Fibroblast of gingiva (primary cell): ENCODE results near the gene S100A4.
A peak's percentile ranks its signal among the peaks of the same experiment; 100 is the strongest.

ENCODE experiments used
- DNase-seq: peaks from one replicate; pipeline ENCODE4 v3.0.0-alpha.2; 2011; ENCODE audit warnings: low read depth

S100A4 gene

GRCh38 chr1:153547560-153548551, 2.2 kb upstream of the S100A4 start:
- no peak for DNase-seq

DNA sequence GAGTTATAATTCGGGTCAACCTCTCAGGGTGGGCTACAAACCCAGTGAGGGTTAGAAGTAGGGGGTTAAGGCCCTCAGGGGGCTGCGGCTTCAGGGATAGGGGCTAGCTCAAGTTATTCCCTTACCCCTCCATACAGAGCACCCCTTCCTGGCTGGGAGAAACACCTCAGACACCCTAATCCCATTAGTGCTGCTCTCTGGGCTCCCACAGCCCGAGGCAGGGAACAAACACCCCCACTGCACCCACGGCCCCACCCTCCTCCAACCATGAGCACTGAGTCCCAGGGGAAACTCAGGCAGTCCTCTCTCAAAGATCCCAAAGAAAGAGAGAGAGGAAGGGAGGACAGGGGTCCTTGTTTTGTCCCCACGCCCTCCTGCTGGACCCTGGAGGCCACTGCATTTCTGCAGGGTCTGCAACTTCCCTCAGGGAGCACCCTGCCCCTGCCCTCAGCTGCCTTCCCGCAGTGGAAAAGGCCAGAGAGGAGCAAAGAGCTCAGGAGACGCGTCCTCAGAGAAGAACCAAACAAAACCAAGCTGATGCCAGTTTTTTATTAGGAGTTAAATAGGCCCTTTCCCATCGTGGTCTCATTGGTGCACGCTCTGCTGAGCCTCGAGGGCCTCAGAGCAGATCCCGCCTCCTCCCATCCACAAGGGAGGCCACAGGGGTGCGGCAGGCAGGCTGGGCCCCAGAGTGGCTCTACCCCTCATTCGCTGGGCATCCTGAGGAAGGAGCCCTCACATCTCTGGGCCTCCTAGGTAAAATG, 1.4 kb upstream of the S100A4 start:
- peak; percentile 64 for DNase-seq

GRCh38 chr1:153546371-153546770, 765 bp upstream of the S100A4 start:
- DNase-seq = no peak

- no peak for DNase-seq
Measured at GRCh38 chr1:153544453-153545066, 1.0 kb downstream of the S100A4 start.

DNA sequence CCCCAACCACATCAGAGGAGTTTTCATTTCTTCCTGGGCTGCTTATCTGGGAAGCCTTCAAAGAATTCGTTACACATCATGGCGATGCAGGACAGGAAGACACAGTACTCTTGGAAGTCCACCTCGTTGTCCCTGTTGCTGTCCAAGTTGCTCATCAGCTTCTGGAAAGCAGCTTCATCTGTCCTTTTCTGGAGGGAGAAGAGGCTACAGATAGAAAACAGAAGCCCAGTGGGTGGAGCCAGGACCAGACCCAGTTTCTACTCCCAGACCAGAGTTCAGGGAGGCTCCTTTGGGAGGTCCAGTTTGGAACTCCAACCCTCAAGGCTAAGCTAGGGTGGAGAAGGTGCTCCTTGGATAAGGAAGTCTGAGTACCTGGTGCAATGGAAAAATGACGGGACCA, 1.9 kb downstream of the S100A4 start:
- DNase-seq = no peak

GRCh38 chr1:153542956-153543711, 2.5 kb downstream of the S100A4 start:
- DNase-seq = no peak

DNA sequence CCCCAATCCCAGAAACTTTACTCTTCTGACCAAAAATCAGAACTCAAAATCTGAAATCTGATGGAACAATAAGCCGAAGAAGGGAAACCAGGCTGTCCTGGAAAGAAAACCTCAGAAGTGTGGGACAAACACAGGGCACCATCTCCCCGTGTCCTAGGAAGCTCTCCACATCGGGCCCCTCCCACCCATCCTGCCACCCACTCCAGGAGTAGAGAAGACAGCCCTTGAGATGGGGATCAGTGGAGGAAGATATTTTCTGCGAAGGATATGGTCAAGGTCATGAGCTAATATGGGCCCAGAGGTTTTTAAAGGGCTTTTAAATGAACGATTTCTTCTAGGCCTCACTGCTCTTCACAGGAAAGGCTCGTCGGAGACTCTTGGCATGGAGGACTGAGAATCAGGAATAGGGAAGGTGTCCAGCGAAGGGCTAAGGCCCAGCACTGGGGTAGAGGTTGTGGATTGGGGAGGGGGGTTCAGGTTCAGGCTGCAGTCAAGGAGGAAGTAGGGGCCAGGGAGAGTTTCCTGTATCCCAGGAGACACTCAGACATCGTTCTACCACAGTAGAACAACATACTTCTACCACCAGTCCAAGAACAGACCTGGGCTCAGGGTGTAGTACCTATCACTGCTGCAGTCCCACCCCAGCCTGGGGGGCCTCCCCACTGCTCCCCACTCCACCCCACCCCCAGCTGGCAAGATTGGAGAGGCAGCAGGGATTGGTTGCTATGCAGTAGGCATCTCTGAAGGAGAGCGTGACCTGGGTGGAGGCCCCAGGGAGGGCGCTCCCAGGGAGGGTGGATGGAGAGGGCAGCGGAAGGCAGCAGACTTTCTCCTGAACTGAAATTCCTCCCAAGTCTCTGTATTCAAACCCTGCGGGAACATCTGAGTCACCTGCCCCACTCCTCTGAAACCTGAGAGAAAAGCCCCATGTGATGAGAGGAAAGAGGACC, 3.7 kb downstream of the S100A4 start:
- DNase-seq = no peak

DNA sequence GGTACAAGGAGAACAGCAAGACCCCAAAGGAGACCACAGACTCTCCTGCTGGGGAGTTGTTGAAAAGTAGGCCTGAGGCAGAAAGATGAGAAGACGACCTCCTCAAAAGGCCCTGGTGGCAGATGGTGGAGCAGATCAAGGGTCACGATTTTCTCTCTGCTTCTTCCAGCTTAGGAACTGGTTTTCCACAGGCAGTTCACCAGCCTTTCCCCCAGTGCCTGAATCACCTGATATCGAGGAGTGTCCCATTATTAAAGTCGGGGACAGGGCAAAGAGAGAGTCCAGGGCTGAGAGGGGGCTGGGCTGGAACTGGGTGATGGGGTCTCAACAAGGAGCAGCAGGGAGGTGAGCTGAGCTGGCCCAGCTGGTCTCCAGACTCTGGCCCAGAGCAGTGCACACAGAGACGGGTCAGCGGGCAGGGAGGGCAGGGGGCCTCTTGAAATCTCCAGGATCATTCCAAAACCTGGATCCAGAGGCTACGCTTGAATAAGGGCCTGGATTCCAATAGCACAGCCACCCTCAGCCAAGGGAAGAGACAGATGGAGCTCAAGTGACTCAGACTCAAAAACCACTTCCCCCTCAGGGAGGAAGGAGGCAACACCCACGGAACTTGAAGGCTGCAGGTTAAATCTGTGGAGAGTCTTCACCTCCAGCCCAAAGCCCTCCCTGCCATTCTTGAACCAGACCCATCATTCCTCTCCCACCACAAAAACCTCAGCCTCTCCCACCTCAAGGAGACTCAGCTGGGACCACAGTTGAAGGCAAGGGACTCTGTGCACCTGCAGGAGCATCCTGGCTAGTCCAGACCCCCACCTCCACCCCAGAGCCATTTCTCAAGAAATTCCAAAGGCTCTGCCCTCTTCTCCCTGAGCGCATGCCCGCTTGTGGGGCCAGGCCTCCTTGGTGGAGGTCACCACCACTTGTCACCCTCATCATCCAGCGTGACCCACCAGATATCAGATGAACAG, 4.9 kb downstream of the S100A4 start, which contains the start of gene S100A5:
S100A5 (minus strand) TSS at position 541 of the 968 bp plus-strand sequence. CDS start 743 bp downstream, outside the sequence.
- no peak for DNase-seq

GRCh38 chr1:153539395-153540093, 6.1 kb downstream of the S100A4 start:
- DNase-seq = no peak

DNA sequence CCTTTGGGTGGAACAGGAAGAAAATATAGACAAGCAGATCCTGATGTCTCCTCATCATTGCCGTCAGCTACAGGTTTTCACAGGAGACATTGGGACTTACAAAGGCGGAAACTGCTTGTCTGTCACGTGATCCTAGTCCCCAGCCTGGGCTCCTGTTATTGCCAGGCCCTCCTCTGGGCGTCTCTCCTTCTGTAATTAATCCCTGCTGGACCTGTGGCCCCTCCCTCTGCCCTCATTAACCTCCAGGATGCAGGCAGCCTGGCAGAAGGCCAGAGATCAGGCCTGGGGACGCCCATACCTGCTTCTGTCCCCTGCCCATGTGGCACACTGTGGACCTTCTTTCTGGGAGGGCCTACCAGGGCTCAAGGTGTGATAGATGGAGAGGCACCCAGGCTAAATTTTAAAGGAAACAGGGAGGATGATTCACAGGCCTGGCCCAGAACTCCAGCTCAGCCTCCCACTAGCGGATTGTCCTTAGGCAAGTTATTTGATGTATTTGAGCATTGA, 7.2 kb downstream of the S100A4 start:
- peak; percentile 33 for DNase-seq

DNA sequence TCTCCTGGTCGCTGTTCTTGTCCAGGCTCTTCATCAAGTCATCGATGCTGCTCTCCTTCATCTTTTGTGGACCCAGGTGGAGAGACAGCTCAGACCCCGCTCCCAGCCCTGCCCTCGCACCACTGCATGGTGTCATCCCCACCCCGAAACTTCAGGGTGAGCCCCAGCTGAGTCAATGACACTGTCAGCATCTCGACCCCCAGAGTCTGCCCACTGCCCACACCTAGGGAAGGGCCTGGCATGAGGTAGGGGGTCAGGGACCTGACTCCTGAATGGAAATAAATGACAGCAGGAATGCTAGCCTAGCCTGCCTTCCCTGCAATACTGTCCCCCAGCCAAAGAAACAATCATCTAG, 8.3 kb downstream of the S100A4 start:
- no peak for DNase-seq

DNA sequence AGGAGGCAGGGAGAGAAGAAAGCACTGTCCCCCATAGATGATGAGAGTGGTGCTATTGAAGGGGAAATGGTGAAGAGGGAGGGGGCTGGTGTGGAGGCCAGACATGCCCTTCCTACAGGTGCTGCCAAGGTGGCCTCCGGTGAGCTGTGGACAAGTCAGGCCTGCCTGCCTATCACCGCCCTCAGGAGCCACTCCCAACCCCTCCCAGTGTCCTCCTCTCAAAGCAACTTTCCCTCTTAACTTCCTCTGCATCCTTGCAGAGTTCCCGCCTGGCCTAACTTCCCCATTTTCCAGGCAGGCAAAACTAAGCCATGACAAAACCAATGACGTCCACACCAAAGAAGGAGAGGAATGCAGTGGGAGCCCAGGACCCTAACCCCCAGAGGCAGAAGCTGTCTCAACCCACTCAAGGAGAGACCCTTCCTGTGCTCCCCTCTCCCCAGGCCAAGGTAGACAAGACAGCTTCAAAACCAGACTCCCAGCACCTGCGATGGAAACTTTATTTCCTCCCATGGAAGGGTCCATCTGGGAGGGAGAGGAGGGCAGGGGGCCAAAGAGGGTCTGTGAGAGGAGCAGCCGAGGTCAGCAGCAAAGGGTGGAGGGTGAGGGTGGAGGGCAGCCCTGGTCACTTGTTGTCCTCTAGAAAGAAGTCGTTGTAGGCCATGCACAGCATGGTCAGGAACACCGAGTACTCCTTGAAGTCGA, 8.8 kb downstream of the S100A4 start:
- no peak for DNase-seq

GRCh38 chr1:153536012-153536670, 9.5 kb downstream of the S100A4 start:
- DNase-seq = peak; percentile 94

DNA sequence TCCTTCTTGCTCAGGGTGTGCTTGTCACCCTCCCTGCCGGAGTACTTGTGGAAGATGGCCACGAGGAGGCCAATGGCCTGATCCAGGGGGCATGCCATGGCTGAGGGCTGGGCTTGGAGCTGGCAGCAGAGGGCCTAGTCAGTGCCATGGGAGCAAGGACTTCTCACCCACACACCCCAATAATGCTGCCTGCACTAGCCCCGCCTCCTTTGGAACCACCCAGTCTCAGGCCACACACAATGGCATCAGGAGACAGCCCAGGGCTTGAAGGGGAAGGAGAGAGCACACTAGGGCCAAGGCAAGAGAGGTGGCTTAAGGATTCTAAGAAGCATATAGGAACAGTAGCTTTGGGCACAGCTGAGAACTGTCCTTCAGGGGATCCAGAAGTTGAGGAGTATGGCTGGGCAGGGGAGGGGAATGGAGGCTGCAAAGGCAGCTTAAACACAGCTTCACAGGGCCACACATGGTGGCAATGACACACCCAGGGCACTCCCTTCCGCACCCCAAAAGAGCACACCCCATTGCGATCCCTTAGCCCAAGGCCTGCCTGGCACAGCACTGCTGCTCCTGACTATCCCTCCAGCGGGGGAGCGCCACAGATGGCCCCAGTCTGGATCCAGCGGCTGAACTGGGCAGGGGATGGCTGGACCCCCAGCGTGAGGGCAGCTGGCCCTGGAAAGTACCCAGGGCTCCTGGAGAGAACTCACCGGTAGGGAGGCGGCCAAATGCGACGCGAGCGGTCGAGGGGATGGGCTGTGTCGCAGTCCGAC, 10.2 kb downstream of the S100A4 start, which contains the start of gene S100A6:
S100A6 (minus strand) TSS at position 750 of the 770 bp plus-strand sequence; CDS start at position 98, 652 bp downstream.
- peak; percentile 79 for DNase-seq

- no peak for DNase-seq
Measured at GRCh38 chr1:153534925-153535241, 10.7 kb downstream of the S100A4 start.

- no peak for DNase-seq
Measured at GRCh38 chr1:153534226-153534924, 11.2 kb downstream of the S100A4 start.
